ENCODE data around the gene CYP1A2.

CYP1A2 gene

GRCh38 chr15:74790080-74790916 is 41.7 kb downstream of the CYP1A2 start:
- DNase-seq: no peak

GRCh38 chr15:74791007-74791406 is 42.4 kb downstream of the CYP1A2 start:
- no peak for DNase-seq

- DNase-seq: no peak
These were observed 43.0 kb downstream of the CYP1A2 start for GRCh38 chr15:74791667-74792066.

GRCh38 chr15:74792227-74793016 is 43.8 kb downstream of the CYP1A2 start:
- no peak for DNase-seq

GRCh38 chr15:74793135-74794028 is 44.7 kb downstream of the CYP1A2 start:
- no peak for DNase-seq

GRCh38 chr15:74794248-74794969 is 45.8 kb downstream of the CYP1A2 start:
- no peak for DNase-seq

GRCh38 chr15:74794970-74795349 is 46.3 kb downstream of the CYP1A2 start:
- DNase-seq: no peak

GRCh38 chr15:74795966-74796625 is 47.5 kb downstream of the CYP1A2 start:
- DNase-seq: no peak

- DNase-seq: no peak
These were observed 50.0 kb downstream of the CYP1A2 start for GRCh38 chr15:74798388-74799254.

- DNase-seq: no peak
These were observed 50.7 kb downstream of the CYP1A2 start for GRCh38 chr15:74799255-74799855.

- peak; percentile 50 for DNase-seq
These were observed 51.4 kb downstream of the CYP1A2 start for GRCh38 chr15:74799856-74800558.

GRCh38 chr15:74800559-74801094 is 52.0 kb downstream of the CYP1A2 start:
- no peak for DNase-seq

- no peak for DNase-seq
These were observed 52.8 kb downstream of the CYP1A2 start for GRCh38 chr15:74801311-74801997.

GRCh38 chr15:74802290-74802689 is 53.6 kb downstream of the CYP1A2 start:
- DNase-seq: no peak

GRCh38 chr15:74802862-74803447 is 54.3 kb downstream of the CYP1A2 start:
- DNase-seq: no peak

GRCh38 chr15:74804935-74805334 is 56.3 kb downstream of the CYP1A2 start:
- no peak for DNase-seq

Measured in DMS153 (cell line).